HS-27A (cell line): ENCODE data around the gene MAP1LC3C.

ENCODE experiments used
- DNase-seq: peaks from one replicate; pipeline ENCODE4 v3.0.0-alpha.2; 2012; ENCODE audit warnings: low read depth, missing footprints

MAP1LC3C gene

GRCh38 chr1:241999026-241999425, at the start of gene MAP1LC3C:
Gene MAP1LC3C, minus strand, starts transcription at chr1:241999098. Its CDS starts 90 bp downstream, at chr1:241999008.
- no peak for DNase-seq

- DNase-seq = no peak
These were observed 44.3 kb upstream of the MAP1LC3C start for GRCh38 chr1:242043165-242043564.

- DNase-seq = no peak
These were observed 35.5 kb upstream of the MAP1LC3C start for GRCh38 chr1:242034392-242034791.

DNA sequence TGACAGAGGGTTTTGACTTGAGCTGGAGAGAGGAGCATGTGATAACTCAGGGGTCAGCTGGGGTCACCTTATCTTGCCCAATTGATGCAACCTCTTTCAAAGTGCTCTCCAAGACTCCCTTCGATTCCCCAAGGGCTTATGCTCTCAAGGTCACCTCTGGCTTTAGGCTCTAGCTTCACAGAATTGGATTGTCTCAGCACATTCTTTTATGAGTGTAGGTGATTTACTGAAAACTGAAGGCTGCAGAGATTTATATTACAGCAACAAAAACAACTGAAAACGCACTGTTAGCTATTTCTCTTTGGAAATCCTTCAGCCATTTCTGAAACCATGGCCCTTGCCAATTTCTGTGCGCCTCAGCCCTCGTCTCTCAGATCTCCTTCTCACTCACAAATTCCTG, 34.5 kb upstream of the MAP1LC3C start:
- no peak for DNase-seq

GRCh38 chr1:242030071-242030470, 31.2 kb upstream of the MAP1LC3C start:
- no peak for DNase-seq

GRCh38 chr1:242025681-242026080, 26.8 kb upstream of the MAP1LC3C start:
- no peak for DNase-seq

- no peak for DNase-seq
These were observed 24.9 kb upstream of the MAP1LC3C start for GRCh38 chr1:242023805-242024204.

DNA sequence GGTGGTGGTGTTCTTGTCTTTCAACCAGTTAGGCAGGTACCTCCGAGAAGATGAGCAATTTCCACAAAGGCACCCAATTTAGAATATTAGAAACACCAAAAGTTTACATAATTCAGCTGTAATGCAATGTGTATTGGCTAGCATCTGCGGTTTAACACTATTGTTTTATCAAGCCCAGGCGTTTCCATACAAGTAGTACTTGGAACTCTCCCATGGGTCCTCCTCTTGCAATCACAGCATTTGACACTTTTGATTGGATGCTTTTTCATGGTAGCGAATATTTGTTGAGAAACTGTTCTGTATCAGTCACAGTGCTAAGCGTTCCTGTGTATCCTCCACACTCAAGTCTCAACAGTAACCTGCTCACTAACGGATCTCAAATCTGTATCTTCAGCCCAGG, 20.1 kb upstream of the MAP1LC3C start:
- no peak for DNase-seq

- no peak for DNase-seq
These were observed 18.8 kb upstream of the MAP1LC3C start for GRCh38 chr1:242017580-242018233.

- no peak for DNase-seq
These were observed 17.6 kb upstream of the MAP1LC3C start for GRCh38 chr1:242016479-242016878.

GRCh38 chr1:242011894-242012660, 13.2 kb upstream of the MAP1LC3C start:
- no peak for DNase-seq

DNA sequence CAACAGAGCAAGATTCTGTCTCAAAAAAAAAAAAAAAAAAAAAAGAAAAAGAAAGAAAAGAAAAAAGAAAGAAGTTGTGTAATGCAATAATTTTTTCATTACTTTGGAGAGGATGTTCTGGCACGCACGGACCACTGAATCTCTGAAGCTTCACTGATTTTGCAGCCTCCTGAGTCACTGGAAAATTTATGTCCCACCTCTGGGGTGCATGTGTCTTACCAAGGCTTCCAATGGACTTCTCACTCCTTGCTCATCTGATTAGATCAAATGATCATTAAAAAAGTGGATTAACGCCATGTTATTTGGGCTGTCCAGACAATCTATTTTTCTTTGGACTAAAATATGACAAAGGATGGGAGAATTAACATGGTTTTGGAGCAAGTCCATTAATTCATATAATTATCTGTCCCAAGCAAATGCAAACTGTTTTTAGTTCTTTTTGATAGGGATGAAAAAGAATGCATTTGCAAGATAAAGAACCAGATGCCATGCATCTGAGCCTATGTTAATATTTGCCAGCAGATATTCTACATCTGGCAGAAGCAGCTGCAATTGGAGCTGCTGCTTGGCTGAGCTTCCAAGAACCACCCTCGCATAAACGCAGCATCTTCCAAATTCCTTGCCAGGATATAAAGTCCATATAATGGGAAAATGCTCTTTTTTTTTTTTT, 10.1 kb upstream of the MAP1LC3C start:
- DNase-seq = no peak

- DNase-seq = no peak
These were observed 8.1 kb upstream of the MAP1LC3C start for GRCh38 chr1:242006976-242007375.

DNA sequence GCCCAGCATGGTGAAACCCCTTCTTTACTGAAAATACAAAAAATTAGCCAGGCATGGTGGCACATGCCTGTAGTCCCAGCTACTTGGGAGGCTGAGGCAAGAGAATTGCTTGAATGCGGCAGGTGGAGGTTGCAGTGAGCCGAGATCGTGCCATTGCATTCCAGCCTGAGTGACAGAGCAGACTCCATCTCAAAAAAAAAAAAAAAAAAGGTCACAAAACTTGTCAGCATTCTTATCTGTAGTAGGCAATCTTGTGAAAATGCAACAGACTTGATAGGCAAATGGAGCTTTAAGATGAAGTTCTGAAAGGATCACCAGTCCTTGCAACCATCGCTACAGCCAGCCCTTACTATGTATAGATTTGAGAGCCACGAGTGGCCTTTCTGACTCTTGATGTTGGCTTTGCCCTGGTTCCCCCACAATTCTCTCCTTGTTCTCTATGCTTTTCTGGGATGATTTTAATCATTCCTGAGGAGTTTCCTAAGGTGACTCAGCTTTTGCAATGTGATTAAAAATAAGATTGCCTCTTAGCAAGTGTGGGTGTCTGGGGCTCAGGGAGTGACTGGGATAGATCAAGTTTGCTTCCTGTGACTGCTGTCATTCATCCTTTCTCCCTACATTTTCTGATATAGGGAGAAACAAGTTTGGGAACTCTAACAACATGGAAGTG, 7.1 kb upstream of the MAP1LC3C start:
- DNase-seq = peak; percentile 55

- peak; percentile 50 for DNase-seq
These were observed 6.0 kb upstream of the MAP1LC3C start for GRCh38 chr1:242004751-242005495.

- DNase-seq = no peak
These were observed 3.6 kb upstream of the MAP1LC3C start for GRCh38 chr1:242002510-242002909.

- no peak for DNase-seq
These were observed 3.2 kb upstream of the MAP1LC3C start for GRCh38 chr1:242002072-242002471.

DNA sequence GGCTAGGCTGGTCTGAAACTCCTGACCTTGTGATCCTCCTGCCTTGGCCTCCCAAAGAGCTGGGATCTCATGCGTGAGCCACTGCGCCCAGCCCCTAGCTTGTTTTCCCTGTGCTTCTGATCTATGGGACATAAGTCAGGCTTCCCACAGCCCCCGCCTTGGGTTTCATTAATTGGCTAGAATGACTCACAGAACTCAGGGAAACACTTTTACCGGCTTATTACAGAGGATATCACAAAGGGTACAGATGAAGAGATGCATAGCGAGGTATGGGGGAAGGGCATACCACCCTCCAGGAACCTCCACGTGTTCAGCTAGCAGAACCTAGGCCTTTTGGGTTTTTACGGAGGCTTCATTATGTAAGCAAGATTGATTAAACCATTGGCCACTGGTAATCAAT, 1.5 kb upstream of the MAP1LC3C start:
- no peak for DNase-seq

GRCh38 chr1:241998412-241998921, 431 bp downstream of the MAP1LC3C start:
- DNase-seq = peak; percentile 33

DNA sequence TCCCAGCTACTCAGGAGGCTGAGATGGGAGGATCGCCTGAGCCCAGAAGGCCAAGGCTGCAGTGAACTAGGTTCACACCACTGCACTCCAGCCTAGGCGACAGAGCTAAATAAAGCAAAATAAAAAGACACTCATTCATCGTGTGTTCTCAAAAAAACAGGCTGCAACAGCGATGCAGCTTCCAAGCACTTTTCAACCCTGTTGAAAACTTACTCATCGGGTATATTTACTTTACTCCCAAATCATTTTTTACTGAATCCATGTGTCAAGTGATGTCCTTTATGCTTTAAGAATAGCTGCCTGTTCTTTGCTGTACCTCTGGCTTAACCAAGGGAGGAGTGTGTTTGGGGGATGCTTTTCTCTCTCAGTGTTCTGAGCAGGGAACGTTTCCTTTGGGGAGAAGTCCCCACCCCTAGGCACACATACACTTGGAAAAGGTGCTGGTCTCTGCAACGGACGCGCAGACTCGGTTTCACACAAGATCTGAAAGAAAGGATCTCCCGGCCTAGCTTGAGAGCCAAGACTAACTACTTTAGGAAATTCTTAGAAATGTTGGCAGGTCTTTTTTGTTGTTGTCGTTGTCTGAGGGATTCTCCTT, 1.4 kb downstream of the MAP1LC3C start:
- DNase-seq = no peak

GRCh38 chr1:241994171-241994570, 4.7 kb downstream of the MAP1LC3C start:
- no peak for DNase-seq
